NCI-H2227 (cell line): Measurements from ENCODE around the gene WDHD1.
"Not testable (repeated sequence)": the region's sequence is repeated elsewhere in the genome, so short reads cannot be mapped to it uniquely, and the experiment has no call there.

Experiments used
- DNase-seq: peaks from one replicate; lab custom pipeline; 2025; ENCODE audit not compliant: unreplicated experiment; lab: John Stamatoyannopoulos, UW

The WDHD1 gene

GRCh38 chr14:54909817-54910558, 116.9 kb downstream of the WDHD1 start:
- DNase-seq: no peak

GRCh38 chr14:54908973-54909372, 117.9 kb downstream of the WDHD1 start:
- DNase-seq: not testable (repeated sequence)

DNA sequence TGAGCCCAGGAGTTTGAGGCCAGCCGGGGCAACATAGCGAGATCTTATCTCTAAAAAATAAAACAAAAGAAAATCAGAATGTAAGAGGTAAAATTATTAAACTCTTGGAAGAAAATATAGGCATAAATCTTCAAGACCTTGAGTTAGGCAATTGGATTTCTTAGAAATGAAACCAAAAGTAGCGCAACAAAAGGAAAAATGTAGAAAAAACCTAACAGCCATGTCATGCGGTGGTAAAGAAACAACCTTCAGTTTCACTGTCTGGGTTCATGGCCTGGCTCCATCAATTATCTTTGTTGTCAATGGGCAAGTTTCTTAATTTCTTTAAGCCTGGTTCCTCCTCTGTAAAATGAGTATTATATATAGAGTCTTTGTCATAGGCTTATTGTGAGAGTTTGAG, 118.7 kb downstream of the WDHD1 start:
- DNase-seq: no peak

DNA sequence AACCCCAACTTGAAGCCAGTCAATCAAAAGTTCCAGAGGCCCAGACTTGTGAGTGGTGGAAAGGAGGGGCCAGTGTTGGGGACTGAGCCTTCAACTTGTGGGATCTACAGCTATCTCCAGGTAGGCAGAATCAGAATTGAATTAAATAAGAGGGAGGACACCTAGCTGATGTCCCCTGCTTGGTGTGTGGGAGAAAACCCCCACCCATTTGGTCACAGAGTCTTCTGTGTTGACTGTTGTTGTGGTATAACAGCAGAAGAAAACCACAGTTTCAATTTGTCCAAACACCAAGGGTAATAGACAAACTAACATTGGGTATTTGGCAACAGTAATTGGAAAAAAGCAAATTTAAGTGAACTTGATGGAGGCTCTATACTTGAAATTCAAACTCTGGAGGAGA, 120.8 kb downstream of the WDHD1 start:
- no peak for DNase-seq

GRCh38 chr14:54902521-54903420, 124.1 kb downstream of the WDHD1 start, which contains the start of gene GCH1:
GCH1 (minus strand) TSS chr14:54902826; CDS start chr14:54902663, 163 bp downstream.
- DNase-seq: peak; percentile 85

DNA sequence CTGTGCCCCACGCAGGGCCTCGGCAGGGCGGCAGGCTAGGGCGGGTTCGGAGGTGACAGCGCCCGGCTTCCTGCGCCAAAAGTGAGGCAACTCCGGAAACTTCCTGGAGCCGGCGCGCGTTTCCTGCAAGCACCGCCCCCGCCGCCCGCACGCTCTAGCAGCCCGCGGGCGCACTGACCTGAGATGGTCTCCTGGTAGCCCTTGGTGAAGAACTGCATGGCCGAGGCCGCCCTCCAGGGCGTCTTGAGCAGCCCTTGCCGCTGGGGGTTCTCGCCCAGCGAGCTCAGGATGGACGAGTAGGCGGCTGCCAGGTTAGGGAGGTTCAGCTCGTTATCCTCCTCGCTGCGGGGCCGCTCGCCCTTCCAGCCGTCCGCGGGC, 124.8 kb downstream of the WDHD1 start:
- DNase-seq: peak; percentile 60

DNA sequence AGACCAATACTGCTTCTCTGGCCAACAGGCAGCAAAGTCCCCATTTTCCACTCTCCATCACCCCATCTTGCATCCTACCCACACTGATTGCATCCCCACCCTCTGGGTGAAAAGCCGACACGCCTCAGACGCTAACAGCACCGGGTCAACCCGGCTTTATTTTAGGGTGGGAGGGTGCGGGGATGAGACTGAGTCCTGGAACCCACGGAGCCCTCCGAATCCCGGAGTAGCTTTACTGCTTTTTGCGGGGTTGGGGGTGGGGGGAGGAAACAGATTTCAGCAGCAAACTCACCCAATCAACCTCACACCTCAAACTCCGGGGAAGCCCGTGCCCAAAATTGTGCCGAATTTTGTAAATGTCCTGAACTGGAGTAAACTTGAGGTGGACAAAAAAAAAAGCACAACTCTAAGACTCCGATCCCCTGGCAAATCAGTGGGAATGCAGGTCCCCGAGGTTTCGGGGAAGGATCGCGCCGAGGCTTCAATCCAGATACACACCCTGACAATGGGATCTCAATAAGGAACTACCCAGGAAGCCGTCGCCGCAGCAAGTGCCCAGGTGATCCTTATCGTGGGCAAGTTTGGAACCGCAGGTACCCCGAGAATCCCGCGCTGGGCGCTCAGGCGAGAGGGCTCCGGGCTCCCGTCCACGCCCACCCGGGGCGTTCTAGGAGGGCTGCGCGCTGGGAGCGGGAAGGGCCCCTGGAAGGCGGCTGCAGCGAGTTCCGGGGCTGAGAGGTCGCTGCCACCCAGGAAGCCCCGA, 125.3 kb downstream of the WDHD1 start:
- peak; percentile 48 for DNase-seq

DNA sequence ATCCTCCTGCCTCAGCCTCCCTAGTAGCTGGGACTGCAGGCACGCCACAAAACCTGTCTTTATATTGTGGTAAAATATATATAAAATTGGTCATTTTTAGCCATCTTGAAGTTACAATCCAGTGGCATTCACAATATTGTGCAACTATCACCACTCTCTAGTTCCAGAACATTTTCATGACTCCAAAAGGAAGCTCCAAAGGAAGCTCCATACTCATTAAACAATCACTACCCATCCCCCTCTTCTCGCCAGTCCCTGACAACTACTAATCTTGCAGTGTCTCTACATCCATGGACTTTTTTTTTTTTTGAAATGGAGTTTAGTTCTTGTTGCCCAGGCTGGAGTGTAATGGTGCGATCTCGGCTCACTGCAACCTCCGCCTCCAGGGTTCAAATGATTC, 127.3 kb downstream of the WDHD1 start:
- no peak for DNase-seq

DNA sequence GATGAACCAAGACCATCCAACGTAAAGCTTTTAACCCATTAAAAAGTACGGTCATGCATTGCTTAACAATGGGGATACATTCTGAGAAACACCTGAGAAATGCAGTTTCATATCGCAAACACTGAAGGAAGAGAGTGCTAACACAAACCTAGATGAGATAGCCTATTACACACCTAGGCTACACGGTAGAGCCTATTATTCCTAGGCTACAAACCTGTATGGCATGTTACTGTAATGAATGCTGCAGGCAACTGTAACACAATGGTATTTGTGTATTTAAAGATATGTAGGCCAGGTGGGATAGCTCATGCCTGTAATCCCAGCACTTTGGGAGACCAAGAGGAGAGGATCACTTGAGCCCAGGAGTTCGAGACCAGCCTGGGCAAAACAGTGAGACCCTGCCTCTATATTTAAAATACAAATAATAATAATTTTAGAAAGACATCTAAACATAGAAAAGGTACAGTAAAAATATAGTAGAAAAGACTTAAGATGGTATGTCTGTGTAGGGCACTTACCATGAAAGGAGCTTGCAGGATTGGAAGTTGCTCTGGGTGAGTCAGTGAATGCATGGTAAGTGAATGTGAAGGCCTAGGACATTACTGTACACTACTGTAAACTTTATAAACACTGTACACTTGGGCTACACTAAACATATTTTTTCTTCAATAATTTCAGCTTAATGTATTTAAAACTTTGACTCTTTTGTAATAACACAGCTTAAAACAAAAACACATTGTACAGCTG, 128.9 kb downstream of the WDHD1 start:
- not testable (repeated sequence) for DNase-seq

DNA sequence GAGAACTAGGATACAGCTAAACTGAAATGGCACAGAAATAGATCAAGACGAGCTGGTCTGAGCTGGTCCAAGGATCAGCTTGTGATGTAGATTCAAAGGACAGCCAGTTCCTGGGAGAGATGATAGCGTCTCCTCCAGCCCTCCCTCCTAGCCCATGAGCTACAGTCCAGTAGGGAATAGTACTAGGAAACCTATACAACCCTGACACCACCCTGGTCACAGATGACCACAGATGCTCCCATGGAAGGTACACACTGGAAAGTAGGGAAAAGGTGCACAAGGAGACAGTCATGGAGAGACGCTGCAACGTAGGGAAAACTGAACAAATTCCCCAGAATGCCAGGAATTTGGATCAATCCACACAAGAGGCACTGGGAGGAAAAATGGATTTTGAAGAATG, 131.2 kb downstream of the WDHD1 start:
- no peak for DNase-seq

DNA sequence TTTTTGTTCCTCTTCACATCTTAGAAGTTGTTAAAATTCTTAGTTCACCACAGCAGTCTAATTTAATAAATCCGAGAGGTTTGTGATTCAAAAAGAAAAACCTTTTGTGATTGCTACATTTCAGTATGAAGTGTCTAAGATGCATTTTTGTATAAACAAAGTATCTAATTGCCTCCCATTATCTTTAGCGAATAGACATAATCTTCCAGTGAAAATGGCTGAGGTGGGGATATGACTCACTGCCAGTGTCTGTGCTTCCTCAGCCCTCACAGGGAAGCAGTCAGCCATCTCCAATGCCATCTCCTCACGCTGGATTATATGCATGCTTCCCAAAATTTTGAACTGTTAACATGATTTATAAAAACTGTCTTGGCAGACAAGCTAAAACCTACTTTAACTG, 131.9 kb downstream of the WDHD1 start:
- no peak for DNase-seq

- peak; percentile 67 for DNase-seq
These were observed 133.6 kb downstream of the WDHD1 start for GRCh38 chr14:54893151-54893760.

DNA sequence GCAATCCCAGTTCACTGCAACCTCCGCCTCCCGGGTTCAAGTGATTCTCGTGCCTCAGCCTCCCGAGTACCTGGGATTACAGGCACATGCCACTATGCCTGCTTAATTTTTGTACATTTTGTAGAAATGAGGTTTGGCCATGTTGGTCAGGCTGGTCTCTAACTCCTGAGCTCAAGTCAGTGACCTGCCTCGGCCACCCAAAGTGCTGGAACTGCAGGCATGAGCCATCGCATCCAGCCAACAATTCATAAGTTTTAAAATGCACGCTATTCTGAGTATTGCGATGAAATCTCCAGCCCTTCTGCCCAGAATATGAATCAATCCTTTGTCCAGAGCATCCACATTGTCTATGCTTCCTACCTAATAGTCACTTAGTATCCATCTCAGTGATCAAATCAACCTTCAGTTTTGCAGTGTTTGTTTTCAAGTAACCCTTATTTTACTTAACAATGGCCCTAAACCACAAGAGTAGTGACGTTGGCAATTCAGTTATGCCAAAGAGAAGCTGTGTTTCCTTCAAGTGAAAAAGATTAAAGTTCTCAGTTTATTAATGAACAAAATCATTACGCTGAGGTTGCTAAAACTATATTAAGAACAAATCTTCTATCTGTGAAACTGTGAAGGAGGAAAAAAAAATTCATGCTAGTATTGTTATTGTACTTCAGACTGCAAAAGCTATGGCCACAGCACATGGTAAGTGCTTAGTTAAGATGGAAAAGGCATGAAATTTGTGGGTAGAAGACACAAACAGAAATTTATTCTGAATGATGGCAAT, 135.2 kb downstream of the WDHD1 start:
- DNase-seq: no peak

DNA sequence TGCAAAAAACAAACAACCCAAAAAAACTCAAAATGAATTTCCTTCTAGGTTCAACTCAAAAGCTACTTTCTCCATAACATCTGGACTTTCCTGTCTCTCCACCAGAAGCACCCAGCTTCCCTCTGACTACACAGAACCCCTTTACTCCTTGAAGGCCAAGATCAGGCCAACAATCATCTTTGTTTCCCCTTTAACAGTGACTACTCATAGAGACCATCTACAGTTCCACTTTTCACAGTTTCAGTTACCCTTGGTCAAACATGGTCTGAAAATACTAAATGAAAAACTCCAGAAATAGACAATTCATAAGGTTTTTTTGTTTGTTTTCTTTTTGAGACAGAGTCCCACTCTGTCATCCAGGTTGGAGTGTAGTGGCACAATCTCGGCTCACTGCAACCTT, 136.1 kb downstream of the WDHD1 start:
- DNase-seq: no peak

DNA sequence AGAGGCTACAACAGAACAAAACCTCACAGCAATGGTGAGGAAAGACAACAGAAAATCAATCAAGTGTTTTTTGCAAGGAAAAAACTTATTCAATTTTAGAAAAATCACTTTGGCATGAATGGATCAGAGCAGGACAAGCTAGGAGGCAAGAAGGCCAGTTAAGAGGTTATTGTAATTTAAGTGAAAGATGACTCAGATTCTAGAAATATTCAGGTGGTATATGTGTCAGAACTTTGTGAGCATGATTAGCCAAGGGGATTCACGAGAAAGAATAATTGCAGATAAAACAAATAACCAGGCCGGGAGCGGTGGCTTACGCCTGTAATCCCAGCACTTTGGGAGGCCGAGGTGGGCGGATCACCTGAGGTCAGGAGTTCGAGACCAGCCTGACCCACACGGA, 137.0 kb downstream of the WDHD1 start:
- DNase-seq: no peak
